ENCODE measurements around the gene SLC45A2. TPM values are rescaled to one million over a fixed set of nuclear protein-coding genes. Genes with fewer than 3 reads are reported as not detected.

SLC45A2 gene
- total and polyA plus RNA-seq, 11 donors, result 0.30 TPM; not detected in 10

DNA sequence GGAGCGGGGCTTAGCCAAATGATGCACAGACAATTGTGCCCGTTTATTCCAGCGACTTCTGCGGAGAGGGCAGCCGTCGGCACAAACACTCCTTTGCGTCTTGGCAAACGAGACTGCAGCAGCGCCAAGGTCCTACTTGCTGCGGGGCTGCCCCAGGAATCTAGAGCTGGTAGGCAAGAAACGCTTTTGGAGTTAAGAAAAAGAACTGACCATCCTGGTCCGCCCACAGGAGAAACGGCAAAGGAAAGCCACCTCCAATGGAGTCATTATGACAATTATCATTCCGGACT lies 46.0 kb downstream of the SLC45A2 start:
- no peak overlapping the region for H3K4me3 ChIP-seq
- intact Hi-C loops (cut with DNase I), result loop anchor here in 5 of 10 donors (10.0 kb wide), 2 partner anchors 464 to 504 kb away; no protein-coding TSS in a partner anchor
- DNase-seq (no peak), ATAC-seq (no peak)
- H3K27me3 ChIP-seq, result peaks cover 19 to 73% (median 51%) of the 10 kb centered on the region in 9 donors
- no peak overlapping the region for H3K27ac ChIP-seq
- no peaks in the 10 kb centered on the region for H3K36me3 ChIP-seq
- WGBS, 4 donors, result 20 to 32% (median 27%) methylated on average over 14 of the region's 14 CpGs
- no peaks in the 10 kb centered on the region for H3K9me3 ChIP-seq
- peaks cover 0 to 24% (median 8%) of the 10 kb centered on the region in 12 donors for H3K4me1 ChIP-seq
- TF ChIP-seq, protein P1, sequence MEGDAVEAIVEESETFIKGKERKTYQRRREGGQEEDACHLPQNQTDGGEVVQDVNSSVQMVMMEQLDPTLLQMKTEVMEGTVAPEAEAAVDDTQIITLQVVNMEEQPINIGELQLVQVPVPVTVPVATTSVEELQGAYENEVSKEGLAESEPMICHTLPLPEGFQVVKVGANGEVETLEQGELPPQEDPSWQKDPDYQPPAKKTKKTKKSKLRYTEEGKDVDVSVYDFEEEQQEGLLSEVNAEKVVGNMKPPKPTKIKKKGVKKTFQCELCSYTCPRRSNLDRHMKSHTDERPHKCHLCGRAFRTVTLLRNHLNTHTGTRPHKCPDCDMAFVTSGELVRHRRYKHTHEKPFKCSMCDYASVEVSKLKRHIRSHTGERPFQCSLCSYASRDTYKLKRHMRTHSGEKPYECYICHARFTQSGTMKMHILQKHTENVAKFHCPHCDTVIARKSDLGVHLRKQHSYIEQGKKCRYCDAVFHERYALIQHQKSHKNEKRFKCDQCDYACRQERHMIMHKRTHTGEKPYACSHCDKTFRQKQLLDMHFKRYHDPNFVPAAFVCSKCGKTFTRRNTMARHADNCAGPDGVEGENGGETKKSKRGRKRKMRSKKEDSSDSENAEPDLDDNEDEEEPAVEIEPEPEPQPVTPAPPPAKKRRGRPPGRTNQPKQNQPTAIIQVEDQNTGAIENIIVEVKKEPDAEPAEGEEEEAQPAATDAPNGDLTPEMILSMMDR (IDR thresholded peaks at IDR 0.05), result no peak
- TF ChIP-seq POLR2A (IDR thresholded peaks at IDR 0.05), result no peak

DNA sequence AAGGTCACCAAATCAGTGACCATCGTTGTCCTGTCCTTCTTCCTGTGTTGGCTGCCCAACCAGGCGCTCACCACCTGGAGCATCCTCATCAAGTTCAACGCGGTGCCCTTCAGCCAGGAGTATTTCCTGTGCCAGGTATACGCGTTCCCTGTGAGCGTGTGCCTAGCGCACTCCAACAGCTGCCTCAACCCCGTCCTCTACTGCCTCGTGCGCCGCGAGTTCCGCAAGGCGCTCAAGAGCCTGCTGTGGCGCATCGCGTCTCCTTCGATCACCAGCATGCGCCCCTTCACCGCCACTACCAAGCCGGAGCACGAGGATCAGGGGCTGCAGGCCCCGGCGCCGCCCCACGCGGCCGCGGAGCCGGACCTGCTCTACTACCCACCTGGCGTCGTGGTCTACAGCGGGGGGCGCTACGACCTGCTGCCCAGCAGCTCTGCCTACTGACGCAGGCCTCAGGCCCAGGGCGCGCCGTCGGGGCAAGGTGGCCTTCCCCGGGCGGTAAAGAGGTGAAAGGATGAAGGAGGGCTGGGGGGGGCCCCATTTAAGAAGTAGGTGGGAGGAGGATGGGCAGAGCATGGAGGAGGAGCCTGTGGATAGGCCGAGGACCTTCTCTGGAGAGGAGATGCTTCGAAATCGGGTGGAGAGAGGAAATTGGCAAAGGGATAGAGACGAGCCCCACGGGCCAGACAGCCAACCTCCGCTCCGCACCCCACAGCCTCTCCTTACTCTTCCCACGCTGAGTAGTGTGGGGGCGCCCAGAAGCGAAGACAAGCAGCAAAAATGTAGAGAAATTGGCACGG lies 46.6 kb downstream of the SLC45A2 start:
- TF ChIP-seq POLR2A (IDR thresholded peaks at IDR 0.05), result no peak
- TF ChIP-seq, protein P1 (IDR thresholded peaks at IDR 0.05), result no peak
- H3K4me3 ChIP-seq, result no peak overlapping the region
- intact Hi-C loops (cut with DNase I), result loop anchor here in 5 of 10 donors (10.0 kb wide), 2 partner anchors 463 to 503 kb away; no protein-coding TSS in a partner anchor

DNA sequence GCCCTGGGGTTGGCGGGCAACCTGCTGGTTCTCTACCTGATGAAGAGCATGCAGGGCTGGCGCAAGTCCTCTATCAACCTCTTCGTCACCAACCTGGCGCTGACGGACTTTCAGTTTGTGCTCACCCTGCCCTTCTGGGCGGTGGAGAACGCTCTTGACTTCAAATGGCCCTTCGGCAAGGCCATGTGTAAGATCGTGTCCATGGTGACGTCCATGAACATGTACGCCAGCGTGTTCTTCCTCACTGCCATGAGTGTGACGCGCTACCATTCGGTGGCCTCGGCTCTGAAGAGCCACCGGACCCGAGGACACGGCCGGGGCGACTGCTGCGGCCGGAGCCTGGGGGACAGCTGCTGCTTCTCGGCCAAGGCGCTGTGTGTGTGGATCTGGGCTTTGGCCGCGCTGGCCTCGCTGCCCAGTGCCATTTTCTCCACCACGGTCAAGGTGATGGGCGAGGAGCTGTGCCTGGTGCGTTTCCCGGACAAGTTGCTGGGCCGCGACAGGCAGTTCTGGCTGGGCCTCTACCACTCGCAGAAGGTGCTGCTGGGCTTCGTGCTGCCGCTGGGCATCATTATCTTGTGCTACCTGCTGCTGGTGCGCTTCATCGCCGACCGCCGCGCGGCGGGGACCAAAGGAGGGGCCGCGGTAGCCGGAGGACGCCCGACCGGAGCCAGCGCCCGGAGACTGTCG lies 47.3 kb downstream of the SLC45A2 start:
- WGBS, 4 donors, result 26 to 45% (median 36%) methylated on average over 24 to 54 of the region's 54 CpGs

More for the DNA sequence above, 46.6 kb downstream of the SLC45A2 start:
- 15 to 28% (median 23%) methylated on average over 42 to 54 of the region's 54 CpGs for WGBS, 4 donors
- DNase-seq (peak in 1 of 5 donors; percentile 48), ATAC-seq (no peak)
- peaks cover 19 to 69% (median 51%) of the 10 kb centered on the region in 9 donors for H3K27me3 ChIP-seq
- H3K36me3 ChIP-seq, result no peaks in the 10 kb centered on the region
- H3K9me3 ChIP-seq, result no peaks in the 10 kb centered on the region
- H3K27ac ChIP-seq, result no peak overlapping the region
- peaks cover 0 to 24% (median 8%) of the 10 kb centered on the region in 12 donors for H3K4me1 ChIP-seq

More for the DNA sequence above, 47.3 kb downstream of the SLC45A2 start:
- Histone ChIP-seq H3K27ac (no peak overlapping the region), H3K4me1 (peaks cover 0 to 24% (median 8%) of the 10 kb centered on the region in 12 donors), H3K27me3 (peaks cover 19 to 65% (median 50%) of the 10 kb centered on the region in 9 donors), H3K36me3 (no peaks in the 10 kb centered on the region), H3K9me3 (no peaks in the 10 kb centered on the region), H3K4me3 (peak overlapping the region in 11 of 12 donors; percentile 6 to 55 (median 38))
- intact Hi-C loops (cut with DNase I), result loop anchor here in 5 of 10 donors (10.0 kb wide), 2 partner anchors 462 to 502 kb away; no protein-coding TSS in a partner anchor
- ATAC-seq (peak in 1 of 4 donors; percentile 11), DNase-seq (peak in 1 of 5 donors; percentile 35)
- TF ChIP-seq, protein P1 (IDR thresholded peaks at IDR 0.05), result no peak
